GM21528 (cell line): Measurements from ENCODE around the gene CDC42BPG.
A peak's percentile ranks its signal among the peaks of the same experiment; 100 is the strongest.

Experiments used
- ATAC-seq: cut with Tn5 transposase; IDR thresholded peaks from one replicate; pipeline ENCODE4 v1.9.1; 2021; ENCODE audit warnings: mild to moderate bottlenecking, moderate library complexity; ENCODE audit not compliant: unreplicated experiment, low FRiP score

Gene CDC42BPG

DNA sequence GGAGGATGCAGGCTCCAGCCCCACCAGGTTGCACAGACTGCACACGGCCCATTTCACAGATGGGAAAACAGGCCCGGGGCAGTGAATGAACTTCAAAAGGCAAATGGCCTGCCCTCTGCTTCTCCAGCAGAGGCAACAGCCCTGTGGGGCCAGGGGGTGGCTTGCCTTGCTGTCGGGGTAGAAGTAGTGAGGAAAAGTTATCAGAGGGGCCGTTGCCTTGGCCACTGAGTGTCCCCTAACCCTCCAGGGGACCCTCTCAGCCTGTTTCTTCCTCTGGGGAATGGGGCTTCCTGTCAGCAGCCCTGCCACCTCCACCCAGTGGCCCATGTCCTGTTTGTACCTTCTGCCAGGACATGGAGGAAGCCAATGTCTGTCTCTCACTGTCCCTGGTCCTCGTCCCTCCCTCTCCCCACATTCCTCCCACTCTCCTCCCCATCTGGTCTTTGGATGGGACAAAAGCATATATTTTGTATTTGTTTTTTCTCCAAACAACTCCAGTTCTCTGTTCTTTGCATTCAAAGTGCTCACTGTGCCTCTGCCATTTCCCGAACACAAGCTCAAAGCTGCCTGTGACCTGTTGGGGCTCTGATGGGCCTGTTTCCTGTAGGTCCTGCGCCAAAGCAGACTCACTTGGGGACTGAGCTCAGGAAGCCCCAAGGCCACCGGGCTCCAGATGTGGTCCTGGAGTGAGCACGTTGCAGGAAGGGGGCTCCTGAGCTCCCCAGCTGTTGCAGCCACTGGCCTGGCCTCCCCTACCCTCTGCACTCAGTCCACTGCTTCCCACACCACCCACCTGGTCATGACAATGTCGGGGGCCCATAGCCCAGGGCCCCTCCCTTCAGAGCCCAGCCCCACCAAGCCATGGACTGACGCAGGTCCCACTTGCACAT lies 50.9 kb downstream of the CDC42BPG start:
- no peak for ATAC-seq

DNA sequence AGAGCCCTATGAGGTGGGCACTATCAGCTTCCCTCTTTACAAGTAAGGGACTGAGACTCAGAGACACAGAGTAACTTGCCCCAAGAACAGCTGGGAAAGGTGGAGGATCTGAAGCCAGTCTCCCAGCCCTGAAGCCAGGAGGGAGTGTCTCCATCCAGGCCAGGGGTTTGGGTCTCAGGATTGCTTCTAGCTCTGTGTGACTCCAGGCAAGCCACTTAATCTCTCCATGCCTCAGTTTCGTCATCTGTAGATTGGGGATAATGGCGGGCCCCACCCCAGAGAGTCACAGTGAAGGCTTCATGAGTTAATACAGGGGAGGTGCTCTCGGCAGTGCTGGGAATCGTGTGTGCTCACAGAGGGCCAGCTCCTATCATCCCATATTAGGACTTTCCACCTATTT lies 52.0 kb downstream of the CDC42BPG start:
- no peak for ATAC-seq

DNA sequence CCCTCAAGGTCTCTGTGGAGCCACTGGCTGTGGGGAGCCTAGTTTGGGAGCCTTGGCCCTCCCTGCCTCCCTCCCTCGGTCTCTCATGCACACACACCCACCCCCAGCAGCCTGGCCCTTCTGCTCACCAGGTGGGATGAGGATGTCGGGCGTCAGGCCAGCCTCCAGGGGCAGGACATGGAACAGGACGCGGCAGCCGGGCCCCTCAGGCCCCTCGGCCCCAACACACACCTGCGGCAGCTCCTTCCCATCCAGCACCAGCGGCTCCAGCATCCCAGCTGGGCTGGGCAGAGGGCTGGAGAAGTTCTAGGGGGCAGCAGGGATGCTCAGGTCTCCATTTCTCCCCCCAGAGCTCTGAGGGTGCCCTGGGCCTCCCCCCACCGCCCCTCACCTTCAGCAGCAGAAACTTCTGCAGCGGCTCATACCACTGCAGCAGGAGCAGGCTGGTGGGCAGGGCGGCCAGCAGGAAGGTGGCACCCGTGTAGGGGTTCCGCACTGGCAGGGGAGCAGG lies 52.6 kb downstream of the CDC42BPG start:
- ATAC-seq: no peak

DNA sequence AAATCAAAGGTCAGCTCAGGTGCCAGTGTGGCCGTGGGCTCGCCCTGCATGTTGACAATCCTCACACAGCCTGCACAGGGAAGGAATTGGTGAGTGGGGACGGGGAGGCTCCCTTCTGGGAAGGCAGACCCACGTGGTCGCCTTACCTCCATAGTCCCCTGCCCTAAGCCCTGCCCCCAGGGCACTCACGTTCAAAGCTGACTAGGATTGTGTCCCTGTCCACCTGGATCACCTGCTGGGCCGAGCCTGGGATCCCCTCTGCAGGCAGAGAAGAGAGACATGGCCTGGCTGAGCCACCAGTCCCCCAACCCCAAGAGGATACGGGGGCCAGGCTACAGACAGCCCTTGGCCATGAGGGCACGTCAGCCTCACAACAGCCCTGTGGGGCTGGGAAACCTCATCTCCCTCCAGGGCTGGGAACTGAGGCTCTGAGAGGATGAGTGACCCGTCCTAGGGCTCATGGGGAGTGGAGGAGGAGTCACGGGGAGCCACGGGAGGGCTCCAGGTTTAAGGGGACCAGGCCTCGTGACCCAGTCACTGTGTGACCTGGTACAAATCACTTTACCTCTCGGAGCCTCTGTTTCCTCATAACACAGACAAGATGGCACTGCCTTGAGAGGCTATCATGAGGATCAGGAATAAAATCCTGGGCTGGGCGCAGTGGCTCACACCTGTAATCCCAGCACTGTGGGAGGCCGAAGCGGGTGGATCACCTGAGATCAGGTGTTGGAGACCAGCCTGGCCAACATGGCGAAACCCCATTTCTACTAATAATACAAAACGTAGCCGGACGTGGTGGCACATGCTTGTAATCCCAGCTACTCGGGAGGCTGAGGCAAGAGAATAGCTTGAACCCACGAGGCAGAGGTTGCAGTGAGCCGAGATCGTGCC lies 54.0 kb downstream of the CDC42BPG start:
- ATAC-seq: no peak

DNA sequence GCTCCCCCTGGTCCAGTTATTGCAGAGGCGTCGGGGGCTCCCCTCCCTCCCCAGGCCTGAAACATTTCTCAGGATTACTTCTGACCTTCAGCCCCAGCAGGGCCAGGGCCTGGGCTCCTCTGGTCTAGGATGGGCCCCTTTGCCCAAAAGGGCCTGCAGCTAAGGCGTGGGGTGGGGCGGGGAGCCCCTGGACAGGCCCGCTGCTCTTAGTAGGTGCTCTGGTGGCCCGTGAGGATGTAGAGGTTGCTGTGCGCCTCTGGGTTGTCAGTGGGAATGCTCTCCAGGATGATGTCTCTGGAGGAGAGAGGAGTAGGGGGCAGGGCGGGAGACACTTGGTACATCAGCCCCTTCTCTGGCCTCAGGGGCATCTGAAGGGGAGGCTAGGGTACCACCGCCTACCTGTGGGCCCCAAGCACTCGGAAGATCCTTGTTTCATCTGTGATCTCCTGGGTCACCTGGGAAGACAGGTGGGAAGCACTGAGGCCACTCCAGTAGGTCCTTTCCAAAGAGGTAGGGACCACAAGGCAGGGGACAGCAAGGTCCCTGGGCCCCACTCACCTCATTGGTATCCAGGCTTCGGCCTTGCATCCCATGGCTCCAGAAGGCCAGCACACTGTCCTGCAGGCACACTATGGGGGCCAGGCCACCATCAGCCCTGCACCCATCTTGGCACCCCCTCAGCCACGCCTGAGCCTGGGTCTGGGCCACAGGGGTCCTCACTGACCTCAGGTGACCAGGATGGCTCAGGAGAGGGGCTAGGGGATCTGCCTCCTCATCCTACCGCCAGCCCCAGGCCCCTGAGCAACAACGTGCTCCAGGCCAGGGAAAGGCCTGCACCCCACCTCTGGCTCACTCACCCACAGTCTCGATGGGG lies 54.9 kb downstream of the CDC42BPG start:
- ATAC-seq: no peak

DNA sequence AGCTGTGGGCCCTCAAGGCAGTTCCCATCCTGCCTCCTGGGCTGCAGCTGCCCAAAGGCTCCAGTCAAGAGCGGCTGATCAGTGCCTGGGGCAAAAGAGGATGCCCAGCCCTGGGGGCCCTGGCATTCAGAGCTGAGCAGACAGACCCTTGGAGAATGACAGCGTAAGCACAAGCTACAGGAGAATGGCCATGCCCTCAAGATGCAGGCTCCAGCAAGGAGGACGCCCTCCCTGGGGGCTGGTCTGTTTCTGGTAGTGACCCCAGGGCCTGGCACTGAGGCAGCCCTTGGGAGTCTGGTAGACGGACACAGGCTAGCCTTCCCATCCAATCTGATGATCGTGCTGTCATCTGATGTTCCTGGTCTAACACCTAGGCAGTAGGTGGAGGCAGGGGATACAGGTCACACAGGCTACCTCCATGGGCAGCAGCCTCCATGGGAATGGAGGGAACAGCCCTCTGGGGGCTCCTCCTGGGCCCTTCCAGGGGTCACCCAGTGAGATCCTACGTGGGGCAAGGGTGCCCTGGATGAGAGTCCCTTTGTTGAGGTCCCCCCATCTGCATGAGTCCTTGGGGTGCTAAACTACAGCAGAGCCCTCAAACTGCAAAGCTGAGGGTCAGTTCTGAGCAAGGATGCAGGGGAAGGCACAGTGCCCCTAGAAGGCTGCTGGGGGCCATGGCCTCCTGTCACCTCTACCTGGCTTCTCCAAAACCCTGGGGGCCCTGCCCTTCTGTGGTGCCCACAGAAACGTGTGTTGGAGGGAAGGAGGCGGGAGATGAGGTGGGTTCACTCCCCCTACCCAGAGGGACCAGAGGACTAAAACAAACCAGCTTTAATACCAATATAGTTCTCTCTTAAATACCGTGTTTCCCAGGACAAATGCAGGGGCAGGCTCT lies 55.9 kb downstream of the CDC42BPG start:
- no peak for ATAC-seq

DNA sequence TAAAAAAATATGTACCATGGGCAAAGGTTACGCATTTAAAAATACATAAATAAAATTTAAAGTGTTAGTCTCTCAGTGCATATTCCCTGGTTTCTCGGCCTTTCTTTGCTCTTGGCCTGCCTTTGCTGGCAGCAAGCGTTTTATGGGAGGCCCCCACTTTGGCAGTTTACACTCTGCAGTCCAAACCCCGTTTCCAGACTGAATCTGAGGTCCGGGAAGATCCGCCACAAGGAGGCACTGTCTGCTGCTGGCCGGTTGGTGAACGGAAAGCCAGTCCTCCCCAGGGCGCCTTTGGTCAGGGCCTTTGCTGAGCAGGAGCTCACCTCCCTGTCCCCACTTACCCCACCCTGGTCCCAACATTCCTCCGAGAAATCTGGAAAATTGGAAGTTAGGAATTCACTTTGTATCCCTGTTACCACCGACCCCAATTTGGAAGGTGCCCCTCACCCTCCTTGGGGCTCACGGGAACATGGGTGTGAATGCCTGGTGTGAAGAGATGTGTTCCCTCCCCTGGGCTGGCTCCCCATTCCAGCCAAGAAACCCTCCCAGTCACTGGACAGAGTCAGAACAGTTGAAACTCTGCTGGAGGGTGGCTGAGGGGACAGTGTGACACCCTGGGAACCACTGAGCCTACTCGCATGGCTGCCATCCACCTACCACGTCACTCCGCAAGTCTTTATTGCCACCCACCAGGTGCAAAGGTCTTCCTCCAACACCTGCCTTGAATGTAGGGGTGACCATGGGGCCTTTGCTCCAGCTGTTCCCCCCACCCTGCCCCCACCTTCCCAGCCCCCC lies 56.7 kb downstream of the CDC42BPG start:
- ATAC-seq: no peak

DNA sequence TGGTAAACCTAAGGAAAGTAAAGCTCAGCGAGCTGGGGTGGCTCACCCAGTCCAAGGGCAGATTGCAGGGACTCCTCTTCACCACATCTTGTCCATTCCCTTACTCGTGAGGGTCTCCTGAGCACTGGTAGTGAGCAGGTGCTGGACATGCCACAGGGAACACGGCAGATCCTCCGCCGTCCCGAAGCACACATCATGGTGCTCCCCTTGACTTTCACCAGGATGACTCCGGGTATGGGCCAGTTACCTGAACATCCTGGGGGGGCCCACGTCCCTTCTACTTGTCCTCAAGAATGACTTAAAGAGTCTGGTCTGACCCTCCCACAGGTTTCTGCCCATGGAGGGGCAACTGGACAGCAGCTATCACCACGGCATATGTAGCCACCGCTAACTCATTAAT lies 58.1 kb downstream of the CDC42BPG start:
- no peak for ATAC-seq

DNA sequence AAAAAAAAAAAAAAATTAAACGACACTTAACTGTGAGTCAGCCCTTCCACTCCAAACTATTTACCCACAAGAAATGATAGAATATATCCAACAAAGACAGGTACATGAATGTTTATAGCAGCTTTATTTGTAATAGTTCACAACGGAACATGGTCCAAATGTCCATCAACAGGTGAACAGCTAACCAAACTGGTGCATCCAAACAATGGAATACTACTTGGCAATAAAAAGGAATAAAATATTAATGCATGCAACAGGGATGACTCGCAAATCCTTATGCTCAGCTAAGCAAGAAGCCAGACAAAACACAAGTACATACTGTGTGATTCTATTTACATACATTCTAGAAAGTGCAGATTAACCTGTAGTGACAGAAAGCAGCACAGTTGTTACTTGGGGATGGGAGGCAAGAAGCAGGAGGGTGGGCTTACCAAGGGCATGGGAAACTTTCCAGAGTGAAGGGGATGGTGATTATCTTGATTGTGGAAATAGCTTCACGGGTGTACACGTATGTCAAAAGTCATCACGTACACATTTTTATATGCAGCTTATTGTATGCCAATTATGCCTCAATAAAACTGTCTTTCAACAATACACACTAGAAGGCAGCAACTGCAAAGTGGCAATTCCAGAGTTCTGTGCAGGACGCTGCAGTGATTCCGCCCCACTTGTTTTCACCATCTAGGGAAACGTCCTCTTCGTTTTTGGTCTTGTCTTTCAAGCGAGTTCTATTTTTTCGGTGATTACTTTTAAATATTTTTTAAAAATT lies 59.5 kb downstream of the CDC42BPG start:
- ATAC-seq: no peak

DNA sequence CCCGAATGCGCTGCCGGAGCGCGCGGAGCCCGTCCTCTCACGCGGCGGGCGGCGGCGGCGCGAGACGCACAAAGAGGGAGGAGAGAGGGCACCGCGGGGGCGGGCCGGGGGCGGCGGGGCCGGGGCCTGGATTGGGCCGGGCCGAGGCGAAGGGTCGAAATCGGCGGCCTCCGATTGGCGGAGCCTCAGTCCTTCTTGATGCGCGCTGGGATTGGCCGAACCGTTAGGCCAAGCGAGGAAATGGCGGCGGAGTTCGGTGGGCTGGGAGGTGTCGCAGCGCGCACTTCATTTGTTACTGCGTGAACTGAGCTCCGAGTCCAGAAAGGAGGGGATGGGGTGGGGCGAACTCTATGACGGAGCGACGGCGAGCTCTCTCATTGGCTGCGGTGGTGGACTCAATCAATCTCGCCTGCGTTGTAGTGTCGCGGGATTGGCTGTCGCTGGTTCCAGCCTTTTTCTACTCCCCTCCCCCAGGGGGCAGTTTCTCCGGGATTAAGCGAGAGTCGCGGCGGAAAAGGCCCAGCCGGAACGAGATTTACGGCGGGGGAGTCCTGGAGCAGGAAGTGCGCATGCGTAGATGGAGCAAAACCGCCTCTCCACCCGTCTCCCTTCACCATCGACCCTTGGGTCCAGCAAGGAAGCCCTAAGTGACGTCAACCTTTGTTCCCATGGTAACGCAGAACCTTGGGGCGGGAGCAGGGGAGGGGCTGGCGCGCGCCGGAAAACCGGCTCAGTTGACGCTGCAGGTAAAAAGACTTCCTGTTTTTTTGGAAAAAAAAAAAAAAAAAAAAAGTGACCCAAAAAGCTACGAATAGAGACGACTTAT lies 65.8 kb downstream of the CDC42BPG start, which contains the start of gene SF1:
Gene SF1 (minus strand): TSS at position 70 of the 826 bp plus-strand sequence. CDS start 150 bp downstream, outside the sequence.
- ATAC-seq: peak; percentile 81

DNA sequence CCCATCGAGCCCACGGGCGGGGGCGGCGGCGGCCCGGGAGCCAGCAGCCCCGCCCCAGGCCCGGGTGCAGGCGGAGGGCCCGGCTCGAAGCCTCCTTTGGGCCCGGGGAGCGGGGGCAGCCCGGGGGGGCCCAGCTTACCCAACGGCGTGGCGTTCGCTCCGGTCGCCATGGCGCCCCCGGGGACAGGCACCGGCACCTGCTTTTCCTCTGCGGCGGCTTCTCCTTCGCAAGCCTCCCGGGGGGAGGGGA lies 66.3 kb downstream of the CDC42BPG start:
- peak; percentile 23 for ATAC-seq

DNA sequence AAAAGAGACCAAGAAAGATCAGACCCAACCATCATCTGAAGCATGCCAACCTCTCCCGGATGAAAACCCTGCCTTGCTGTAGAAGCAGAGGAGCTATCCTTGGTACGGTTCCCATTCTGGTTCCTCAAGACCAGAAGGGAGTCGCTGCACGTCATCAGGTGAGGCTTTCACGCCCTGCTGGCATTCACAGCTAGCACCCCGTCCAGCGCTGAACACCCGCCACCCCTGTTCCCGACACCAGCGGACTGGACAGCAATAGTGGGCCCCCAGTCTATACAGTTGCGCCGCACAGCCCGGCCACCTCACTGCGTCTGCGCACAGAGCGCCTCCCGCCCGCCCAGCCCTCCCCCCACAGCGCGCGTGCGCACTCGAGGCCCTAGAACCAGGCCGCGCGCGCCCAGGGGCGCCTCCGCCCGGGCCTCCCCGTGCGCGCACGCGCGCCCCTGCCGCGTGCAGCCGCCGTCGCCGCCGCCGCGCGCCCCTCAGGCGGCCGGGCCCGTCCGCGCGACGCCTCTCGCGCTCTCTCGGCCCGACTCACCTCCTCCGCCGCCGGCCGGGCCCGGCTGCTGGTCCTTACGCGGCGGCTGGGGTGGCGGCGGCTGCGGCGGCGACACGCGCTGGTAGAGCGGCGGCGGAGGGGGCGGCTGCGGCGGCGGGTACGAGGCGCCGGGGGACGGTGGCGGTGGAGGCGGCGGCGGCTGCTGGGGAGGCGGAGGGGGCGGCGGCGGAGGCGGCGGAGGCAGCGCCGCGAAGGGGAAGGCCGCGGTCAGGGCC lies 66.8 kb downstream of the CDC42BPG start:
- peak; percentile 21 for ATAC-seq

DNA sequence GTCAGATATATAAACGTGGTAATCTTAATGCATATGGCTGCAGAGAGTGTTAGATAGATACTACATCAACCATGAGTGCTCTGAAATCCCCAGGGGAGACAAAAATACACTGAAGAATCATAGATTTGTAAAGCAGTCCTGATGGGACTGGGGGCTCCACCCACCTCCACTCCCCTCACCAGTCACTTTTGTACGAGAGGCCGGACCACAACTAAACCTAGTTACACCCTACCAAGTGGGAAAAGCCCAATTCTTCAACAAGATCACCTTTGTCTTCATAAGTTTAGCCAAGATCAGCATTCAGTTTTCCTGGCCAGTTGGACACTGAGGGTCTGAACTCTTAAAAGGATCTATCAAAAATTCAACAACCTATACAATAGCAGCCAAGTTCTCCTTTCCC lies 67.6 kb downstream of the CDC42BPG start:
- no peak for ATAC-seq

DNA sequence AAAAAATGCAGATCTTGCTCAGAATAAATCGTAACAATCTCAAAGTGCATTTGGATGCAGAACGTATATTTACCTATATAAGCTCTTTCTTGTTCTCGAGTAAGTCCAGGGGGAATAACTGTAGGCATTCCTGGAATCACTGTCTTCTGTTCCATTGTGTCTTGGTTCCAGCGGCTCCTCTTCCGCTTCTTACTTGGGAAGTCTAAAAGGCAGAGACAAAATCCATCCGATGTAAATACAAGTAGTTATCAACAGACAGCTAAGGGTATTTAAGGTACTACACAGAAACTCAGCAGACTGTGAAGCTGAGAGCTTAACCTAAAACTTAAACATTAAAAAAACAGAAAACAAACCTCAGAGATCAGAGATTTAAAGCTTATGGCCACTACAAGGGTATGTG lies 68.0 kb downstream of the CDC42BPG start:
- no peak for ATAC-seq

DNA sequence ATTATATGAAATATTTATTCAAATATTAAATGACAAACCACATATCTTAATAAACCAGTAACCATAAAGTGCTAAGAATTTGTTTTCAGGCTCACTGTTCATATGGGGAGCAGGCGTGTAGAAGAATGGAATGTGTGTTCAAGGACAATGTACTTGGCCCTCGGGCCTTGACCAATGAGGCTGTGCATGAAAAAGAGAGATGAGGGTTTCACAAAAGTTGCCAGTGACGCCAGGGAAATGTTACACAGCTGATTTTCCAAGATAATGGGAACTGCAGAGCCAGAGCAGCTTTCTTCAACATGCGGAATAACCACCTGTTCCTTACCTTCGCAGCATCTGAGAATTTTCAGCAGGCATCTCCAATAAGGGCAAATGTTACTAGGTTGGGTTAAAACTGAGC lies 70.3 kb downstream of the CDC42BPG start:
- no peak for ATAC-seq
